GM12891 (cell line): ENCODE measurements around the gene TIAM2.

Experiments
- DNase-seq: peaks from one replicate; pipeline ENCODE4 v3.0.0; 2011; ENCODE audit warnings: low spot score; ENCODE audit not compliant: insufficient read length
- FAIRE-seq: peaks from 2 replicates; lab custom pipeline; 2011; peaks lifted over from hg19 to GRCh38; lab: Jason Lieb, UNC
- PAX5 ChIP-seq: IDR thresholded peaks from 2 replicates; pipeline ENCODE4 v1.6.1; 2011; ENCODE audit warnings: low read length, moderate library complexity, mild to moderate bottlenecking; ENCODE audit not compliant: insufficient read depth, severe bottlenecking
- POLR2A ChIP-seq: IDR thresholded peaks from 2 replicates; pipeline ENCODE4 v1.6.1; 2011; ENCODE audit warnings: low read depth, low read length, control low read depth
- POLR2AphosphoS5 ChIP-seq: IDR thresholded peaks from 2 replicates; pipeline ENCODE4 v1.6.1; 2011; ENCODE audit warnings: low read depth, low read length, control low read depth
- POU2F2 ChIP-seq: IDR thresholded peaks from 2 replicates; pipeline ENCODE4 v1.6.1; 2011; ENCODE audit warnings: low read depth, mild to moderate bottlenecking, control low read depth, low read length, moderate library complexity
- SPI1 ChIP-seq: IDR thresholded peaks from 2 replicates; pipeline ENCODE4 v1.6.1; 2011; ENCODE audit warnings: low read depth, low read length, control low read depth
- TAF1 ChIP-seq: IDR thresholded peaks from 2 replicates; pipeline ENCODE4 v1.6.1; 2011; ENCODE audit warnings: low read depth, low read length, control low read depth

Gene TIAM2

GRCh38 chr6:155066921-155067680, 72.0 kb downstream of the TIAM2 start:
- TF ChIP-seq POU2F2, result no peak
- TF ChIP-seq TAF1, result no peak
- TF ChIP-seq POLR2A, result no peak
- no peak for TF ChIP-seq POLR2AphosphoS5
- no peak for TF ChIP-seq PAX5
- no peak for TF ChIP-seq SPI1
- DNase-seq (no peak), FAIRE-seq (no peak)

GRCh38 chr6:155067956-155068615, 73.0 kb downstream of the TIAM2 start:
- FAIRE-seq (no peak), DNase-seq (no peak)
- TF ChIP-seq POLR2AphosphoS5, result no peak
- TF ChIP-seq SPI1, result no peak
- TF ChIP-seq POU2F2, result no peak
- TF ChIP-seq PAX5, result no peak
- no peak for TF ChIP-seq POLR2A

DNA sequence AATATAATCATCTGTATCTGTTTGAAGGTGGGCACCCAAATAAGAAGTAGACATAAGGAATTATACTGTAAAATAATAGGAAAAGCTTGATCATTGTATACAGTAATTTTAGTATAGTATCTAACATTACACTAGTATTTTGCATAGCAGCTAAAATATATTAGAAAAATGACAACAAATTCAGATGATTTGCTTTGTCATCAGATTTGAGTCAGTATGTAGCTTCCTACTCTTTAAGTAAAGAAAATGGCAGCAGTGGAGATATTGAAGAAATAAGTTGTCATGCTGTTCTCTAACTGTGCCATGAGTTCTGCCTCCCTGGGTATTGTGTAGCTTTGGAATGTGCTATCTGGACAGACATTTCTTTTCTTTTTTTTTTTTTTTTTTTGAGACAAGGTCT, 74.4 kb downstream of the TIAM2 start:
- FAIRE-seq (no peak), DNase-seq (no peak)
- no peak for TF ChIP-seq POU2F2
- TF ChIP-seq TAF1, result no peak
- no peak for TF ChIP-seq SPI1
- TF ChIP-seq POLR2AphosphoS5, result no peak
- TF ChIP-seq PAX5, result no peak

DNA sequence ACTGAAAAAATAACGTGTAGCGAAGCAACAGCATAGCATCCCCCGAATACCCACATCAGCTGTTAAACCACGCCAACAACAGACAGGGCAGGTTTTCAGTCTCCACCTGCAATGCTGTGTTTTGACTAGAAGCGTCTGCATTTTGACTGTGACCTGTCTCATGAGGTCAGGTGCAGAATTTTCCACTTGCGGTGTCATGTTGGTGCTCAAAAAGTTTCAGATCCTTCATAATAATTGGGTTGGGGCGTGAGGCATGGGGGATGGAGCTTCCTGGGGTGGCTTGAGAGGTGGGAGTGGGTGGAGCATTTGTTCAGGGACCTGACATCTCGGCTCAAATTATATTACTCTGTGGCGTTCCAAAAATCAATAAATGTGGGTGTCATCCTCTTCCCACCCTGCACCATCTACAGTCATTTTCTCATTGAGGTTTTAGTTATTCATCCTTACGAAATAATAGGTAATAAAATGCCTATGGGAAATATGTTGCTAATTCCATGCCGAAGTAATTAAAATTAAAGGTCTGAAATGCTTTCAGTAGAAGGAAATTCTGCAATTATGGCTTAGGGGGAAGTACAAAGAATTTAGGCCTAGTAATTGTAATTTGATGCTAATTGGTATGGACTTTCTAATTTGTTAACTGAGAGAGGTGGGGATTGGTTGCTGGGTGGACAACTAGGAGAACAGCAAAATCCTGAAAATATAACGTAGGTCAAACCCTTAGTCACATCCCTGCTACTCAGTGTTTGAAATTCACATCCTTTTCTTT, 81.0 kb downstream of the TIAM2 start:
- TF ChIP-seq POU2F2, result peak; percentile 59; the same call in 1 of the 2 replicates
- TF ChIP-seq POLR2AphosphoS5, result no peak
- peak; percentile 64 for TF ChIP-seq SPI1
- no peak for TF ChIP-seq TAF1
- TF ChIP-seq POLR2A, result no peak
- FAIRE-seq (peak; percentile 91), DNase-seq (peak; percentile 15)

DNA sequence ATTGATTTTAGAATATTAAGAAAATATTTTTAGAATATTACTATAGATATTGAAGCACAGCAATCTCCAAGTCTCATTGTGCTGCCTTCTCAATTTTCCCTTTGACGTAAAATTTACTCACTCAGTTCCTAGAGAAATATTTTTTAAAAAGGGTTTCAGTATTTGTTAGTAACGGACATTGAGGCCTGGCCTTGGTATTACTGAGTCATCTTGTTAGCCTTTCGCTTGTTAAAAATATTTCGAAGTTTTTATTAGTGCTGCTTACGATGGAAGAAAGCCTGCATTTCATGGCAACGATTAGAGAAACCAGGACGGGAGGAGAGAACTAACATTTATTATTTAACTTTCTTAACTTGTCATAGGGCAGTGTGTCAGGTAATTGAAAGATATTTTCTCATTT, 82.2 kb downstream of the TIAM2 start:
- no peak for FAIRE-seq
- TF ChIP-seq TAF1 (no peak), PAX5 (no peak), POLR2A (no peak), POU2F2 (no peak), SPI1 (no peak), POLR2AphosphoS5 (no peak)
- DNase-seq, result no peak

DNA sequence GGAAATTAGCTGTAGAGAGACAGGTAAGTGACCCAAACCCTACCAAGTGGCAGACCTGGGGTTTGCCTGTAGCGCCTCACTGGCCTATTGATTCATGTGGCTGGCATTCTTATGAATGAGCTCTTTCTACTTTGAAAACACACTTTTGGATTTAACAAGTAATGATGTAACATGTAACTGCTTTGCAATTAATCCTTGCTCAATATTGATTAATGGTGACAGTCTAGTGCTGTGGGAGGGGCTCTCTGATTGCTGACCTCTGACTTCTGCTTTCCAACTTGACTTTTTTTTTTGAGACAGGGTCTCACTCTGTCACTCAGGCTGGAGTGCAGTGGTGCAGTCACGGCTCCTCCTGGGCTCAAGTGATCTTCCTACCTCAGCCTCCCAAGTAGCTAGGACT, 82.7 kb downstream of the TIAM2 start:
- no peak for TF ChIP-seq POLR2A
- no peak for TF ChIP-seq PAX5
- TF ChIP-seq SPI1, result no peak
- TF ChIP-seq TAF1, result no peak
- no peak for TF ChIP-seq POU2F2
- no peak for TF ChIP-seq POLR2AphosphoS5
- FAIRE-seq, result no peak
- DNase-seq, result no peak

GRCh38 chr6:155078331-155078745, 83.2 kb downstream of the TIAM2 start:
- no peak for FAIRE-seq
- TF ChIP-seq POLR2AphosphoS5 (no peak), POLR2A (no peak), TAF1 (no peak), PAX5 (no peak), POU2F2 (no peak), SPI1 (no peak)
- no peak for DNase-seq

DNA sequence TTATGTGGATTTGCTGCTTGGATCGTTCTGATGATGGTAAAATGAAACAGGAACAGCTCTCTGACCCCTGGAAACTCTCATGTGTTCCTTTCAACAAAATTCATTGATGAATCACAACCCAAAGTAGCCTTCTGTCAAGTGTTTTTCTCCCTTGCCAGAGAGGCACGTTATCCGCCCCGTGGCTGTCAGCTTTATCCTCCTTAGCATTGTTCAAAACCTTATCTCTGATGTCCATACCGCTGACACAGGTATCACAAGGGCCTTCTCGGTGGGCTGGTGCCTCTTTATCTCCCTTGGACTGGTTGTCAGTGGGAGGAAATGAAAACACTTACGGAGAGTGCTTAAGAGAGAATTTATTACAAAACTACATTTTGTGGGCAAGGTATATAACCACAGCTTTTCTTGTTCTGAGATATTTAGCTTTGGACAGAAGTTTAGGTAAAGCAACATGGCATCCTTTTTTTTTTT, 84.9 kb downstream of the TIAM2 start:
- FAIRE-seq (peak; percentile 52), DNase-seq (no peak)
- TF ChIP-seq SPI1 (peak; percentile 67), PAX5 (no peak)
